Astrocyte of the cerebellum (primary cell): Measurements from ENCODE around the gene ZNF200.

ENCODE experiments used
- DNase-seq: peaks from one replicate; pipeline ENCODE4 v3.0.0-alpha.2; 2011; ENCODE audit warnings: low read depth
- H3K4me3 ChIP-seq: 2 replicates; pipeline ENCODE4 v1.5.1; 2011; ENCODE audit warnings: mild to moderate bottlenecking, low read depth, low read length, moderate library complexity
- in situ Hi-C: cut with HindIII; loops from 2 replicates; pipeline ENCODE4 v1.10.0; 2017; ENCODE audit warnings: low sequenced_read_pairs
- TF ChIP-seq, protein P1 (sequence below): IDR thresholded peaks from 2 replicates; pipeline ENCODE4 v1.5.1; 2012; ENCODE audit warnings: low read length, low read depth, moderate library complexity, mild to moderate bottlenecking; ENCODE audit errors: missing control alignments

ZNF200 gene

DNA sequence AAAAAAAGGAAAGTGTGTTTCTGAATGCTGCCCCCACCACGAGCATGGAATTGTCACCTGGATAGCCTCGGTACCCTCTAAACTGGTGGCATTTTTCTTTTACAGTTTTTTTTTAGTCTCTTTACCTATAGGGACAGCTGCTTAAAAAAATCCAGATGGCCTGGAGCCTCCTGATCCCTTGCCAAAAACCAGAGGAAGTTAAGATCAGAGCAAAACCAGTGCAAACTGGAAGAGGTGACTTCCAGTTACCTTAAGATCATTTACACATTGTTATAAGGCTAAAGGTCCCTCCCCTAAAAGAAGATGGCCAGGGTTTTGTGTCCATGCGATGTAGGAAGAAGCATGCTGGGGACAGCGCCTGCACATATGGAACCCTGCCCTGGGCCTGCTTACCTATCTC is 18.0 kb upstream of the ZNF200 start:
- no peak for DNase-seq
- no peak overlapping the region for H3K4me3 ChIP-seq
- TF ChIP-seq, protein P1, sequence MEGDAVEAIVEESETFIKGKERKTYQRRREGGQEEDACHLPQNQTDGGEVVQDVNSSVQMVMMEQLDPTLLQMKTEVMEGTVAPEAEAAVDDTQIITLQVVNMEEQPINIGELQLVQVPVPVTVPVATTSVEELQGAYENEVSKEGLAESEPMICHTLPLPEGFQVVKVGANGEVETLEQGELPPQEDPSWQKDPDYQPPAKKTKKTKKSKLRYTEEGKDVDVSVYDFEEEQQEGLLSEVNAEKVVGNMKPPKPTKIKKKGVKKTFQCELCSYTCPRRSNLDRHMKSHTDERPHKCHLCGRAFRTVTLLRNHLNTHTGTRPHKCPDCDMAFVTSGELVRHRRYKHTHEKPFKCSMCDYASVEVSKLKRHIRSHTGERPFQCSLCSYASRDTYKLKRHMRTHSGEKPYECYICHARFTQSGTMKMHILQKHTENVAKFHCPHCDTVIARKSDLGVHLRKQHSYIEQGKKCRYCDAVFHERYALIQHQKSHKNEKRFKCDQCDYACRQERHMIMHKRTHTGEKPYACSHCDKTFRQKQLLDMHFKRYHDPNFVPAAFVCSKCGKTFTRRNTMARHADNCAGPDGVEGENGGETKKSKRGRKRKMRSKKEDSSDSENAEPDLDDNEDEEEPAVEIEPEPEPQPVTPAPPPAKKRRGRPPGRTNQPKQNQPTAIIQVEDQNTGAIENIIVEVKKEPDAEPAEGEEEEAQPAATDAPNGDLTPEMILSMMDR: no peak
- in situ Hi-C loops: no loop called here

DNA sequence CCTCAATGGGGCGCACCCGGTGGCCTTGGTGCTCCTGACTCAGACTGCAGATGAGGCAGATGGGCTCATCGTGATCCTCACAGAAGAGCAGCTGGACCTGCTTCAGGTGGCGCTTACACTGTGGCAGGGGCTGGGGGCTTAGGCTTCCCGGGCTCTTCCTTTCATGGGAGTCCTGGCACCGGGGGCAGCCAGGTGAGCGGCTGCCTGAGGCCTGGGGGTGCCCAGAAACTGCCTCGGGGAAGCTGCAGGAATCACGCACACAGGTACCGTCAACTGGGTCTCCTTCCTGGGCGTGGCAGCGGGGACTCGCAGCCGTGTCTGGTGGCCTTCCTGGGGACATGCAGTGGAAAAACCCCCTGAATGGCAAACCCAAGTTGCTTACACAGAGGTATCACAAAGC is 14.5 kb upstream of the ZNF200 start:
- in situ Hi-C loops: no loop called here
- no peak for DNase-seq
- no peak overlapping the region for H3K4me3 ChIP-seq
- TF ChIP-seq, protein P1: no peak

DNA sequence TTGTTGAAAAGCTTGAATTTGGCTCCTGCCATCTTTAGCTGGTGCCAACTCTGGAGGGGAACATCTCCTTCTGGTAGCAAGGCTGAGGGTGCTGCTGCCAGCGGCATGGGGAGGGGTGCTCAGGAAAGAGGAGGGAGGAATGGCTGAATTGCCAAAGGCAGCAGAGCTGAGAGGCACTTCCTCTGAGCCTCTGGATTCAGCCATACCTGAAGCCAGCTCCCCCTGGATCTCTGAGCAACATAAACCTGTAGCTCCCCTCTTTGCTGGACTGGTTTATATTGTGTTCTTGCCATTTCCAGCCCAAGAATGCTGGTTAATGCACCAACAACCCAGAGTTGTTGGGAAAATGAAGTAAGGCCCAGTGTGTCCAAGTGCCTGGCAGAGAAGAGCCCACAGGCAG is 14.1 kb upstream of the ZNF200 start:
- TF ChIP-seq, protein P1: no peak
- no peak for DNase-seq
- H3K4me3 ChIP-seq: no peak overlapping the region
- in situ Hi-C loops: no loop called here

DNA sequence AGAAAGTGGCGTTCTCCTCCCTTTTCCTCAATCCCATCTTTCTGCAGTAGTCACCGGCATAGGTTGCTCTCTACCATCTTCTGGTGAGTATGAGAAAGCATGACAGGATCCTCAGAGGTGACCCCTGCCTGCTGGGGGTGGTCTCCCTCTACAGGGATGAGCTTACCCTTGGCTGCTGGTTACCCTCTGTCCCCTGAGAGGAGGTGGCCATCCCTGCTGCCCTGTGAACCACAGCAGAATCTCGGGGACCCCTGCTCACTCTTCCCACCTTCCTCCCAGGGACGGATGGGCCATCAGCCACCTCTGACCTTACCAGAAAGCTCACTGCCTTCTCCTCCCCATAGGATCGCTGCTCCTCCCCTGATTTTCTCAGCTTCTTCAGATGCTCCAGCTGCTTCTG is 13.6 kb upstream of the ZNF200 start:
- no peak for DNase-seq
- in situ Hi-C loops: no loop called here
- H3K4me3 ChIP-seq: no peak overlapping the region
- TF ChIP-seq, protein P1: no peak

DNA sequence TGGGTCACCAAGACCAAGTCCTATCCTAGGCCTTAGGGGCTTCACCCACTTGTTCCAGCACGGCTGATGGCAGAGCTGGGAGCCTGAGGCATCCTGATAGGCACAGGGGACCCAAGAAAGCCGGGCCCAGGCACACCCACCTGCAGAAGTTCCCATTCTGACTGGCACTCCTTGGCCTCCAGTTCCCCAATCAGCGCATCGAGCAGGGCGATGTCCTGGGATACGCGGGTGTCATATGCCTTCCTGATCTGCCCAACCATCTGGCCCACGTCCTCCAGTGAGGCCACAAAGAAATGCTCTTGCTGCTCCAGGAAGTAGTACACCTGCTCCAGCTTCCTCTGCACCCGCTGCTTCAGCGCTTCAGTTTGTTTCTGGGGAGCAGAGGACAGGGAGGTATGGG is 11.9 kb upstream of the ZNF200 start:
- TF ChIP-seq, protein P1: no peak
- H3K4me3 ChIP-seq: no peak overlapping the region
- no peak for DNase-seq
- in situ Hi-C loops: no loop called here

DNA sequence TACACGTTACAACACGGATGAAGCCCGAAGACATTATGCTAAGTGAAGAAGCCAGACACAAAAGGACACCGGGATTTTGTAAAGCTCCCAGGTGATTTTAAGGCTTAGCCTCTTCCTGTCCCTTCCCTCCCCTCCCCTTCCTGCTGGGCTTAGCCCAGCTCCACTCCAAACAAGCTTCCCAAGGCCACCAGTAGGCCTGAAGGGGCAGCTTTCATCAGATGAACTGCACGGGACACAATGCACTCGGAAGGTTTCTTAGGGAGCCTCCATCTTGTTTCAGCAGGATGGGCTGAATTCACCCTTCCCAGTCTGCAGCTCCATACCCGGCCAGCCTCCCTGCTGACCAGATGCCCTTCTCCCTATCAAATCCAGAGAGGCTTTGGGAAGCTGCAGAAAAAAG is 11.0 kb upstream of the ZNF200 start:
- TF ChIP-seq, protein P1: no peak
- no peak overlapping the region for H3K4me3 ChIP-seq
- in situ Hi-C loops: no loop called here
- DNase-seq: no peak

DNA sequence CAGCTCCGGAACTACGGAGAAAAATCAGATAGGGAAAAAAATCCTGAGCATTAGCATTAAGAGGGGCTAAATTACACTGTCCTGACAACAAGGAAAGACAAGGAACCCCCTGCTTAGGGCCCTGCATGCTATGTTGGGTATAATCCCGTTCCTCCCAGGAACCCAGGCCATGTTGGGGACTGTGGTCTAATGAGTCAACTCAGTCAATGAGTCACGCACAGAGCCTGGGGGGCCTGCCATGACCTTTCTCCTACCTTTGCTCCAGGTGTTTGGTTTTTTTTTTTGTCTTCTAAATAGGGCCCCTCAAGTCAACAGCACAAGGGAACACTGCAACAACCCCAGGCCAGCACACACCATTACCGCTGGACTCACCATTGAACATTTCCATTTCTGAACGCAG is 8.9 kb upstream of the ZNF200 start:
- TF ChIP-seq, protein P1: no peak
- H3K4me3 ChIP-seq: no peak overlapping the region
- DNase-seq: no peak
- in situ Hi-C loops: no loop called here
